Thymus (tissue), 11 donors: Measurements from ENCODE around the gene ATP2B2. TPM values are rescaled to one million over a fixed set of nuclear protein-coding genes. Genes with fewer than 3 reads are reported as not detected.

ENCODE experiments used
- DNase-seq, 9 donors: peaks; one replicate each; pipeline ENCODE4 v3.0.0-alpha.2; 2013; ENCODE audit warnings: low spot score in 9 of 9, low read depth in 6 of 9, missing footprints in 1 of 9
- H3K27ac ChIP-seq, 2 donors: one replicate each; pipeline ENCODE4 v1.5.1; 2013; ENCODE audit warnings: control low read depth in 1 of 2, low read depth in 1 of 2, low read length in 1 of 2, mild to moderate bottlenecking in 1 of 2, moderate library complexity in 1 of 2
- H3K27me3 ChIP-seq, 2 donors: one replicate each; pipeline ENCODE4 v1.5.1; 2013; ENCODE audit warnings: low read length in 1 of 2; ENCODE audit not compliant: control insufficient read depth in 2 of 2, insufficient read depth in 1 of 2
- H3K36me3 ChIP-seq, 2 donors: one replicate each; pipeline ENCODE4 v1.5.1; 2013; ENCODE audit warnings: low read length in 1 of 2, mild to moderate bottlenecking in 1 of 2, moderate library complexity in 1 of 2; ENCODE audit not compliant: control insufficient read depth in 2 of 2, insufficient read depth in 2 of 2
- H3K4me1 ChIP-seq, 2 donors: one replicate each; pipeline ENCODE4 v1.5.1; 2013; ENCODE audit warnings: low read length in 2 of 2; ENCODE audit not compliant: control insufficient read depth in 2 of 2, insufficient read depth in 2 of 2
- H3K4me3 ChIP-seq, 2 donors: one replicate each; pipeline ENCODE4 v1.5.1; 2013; ENCODE audit warnings: low read length in 2 of 2, control low read depth in 1 of 2, mild to moderate bottlenecking in 1 of 2
- H3K9me3 ChIP-seq, 2 donors: one replicate each; pipeline ENCODE4 v1.5.1; 2013; ENCODE audit warnings: low read length in 1 of 2, mild to moderate bottlenecking in 1 of 2; ENCODE audit not compliant: control insufficient read depth in 2 of 2, insufficient read depth in 1 of 2
- WGBS: extraction: QIAGEN DNeasy Blood & Tissue Kit; methylation state at CpG from one replicate; pipeline ENCODE4 v1.1.7; 2013; 5-methylcytosine and 5-hydroxymethylcytosine counted together
- polyA plus RNA-seq: library from polyadenylated mRNA; stranded (reverse); fragments of 200-250 nt; gene quantifications from one replicate; pipeline ENCODE4 v1.2.3, GENCODE V29; 2013
- total RNA-seq: library from RNA; stranded (reverse); fragments of 120-200 nt; gene quantifications from one replicate; pipeline ENCODE4 v1.2.4, GENCODE V29; 2013
- donor health status: healthy.

The ATP2B2 gene
- total and polyA plus RNA-seq, 2 donors, result 0.19 to 0.34 TPM

- 50% methylated on average over 1 of the region's 1 CpG for WGBS
- Histone ChIP-seq H3K4me3 (no peak overlapping the region), H3K27ac (no peak overlapping the region), H3K4me1 (no peaks in the 10 kb centered on the region), H3K36me3 (no peaks in the 10 kb centered on the region), H3K27me3 (peaks cover 0 to 11% of the 10 kb centered on the region in 2 donors), H3K9me3 (peaks cover 0 to under 1% of the 10 kb centered on the region in 2 donors)
- DNase-seq, result no peak
Measured at GRCh38 chr3:10465161-10465560, 40.2 kb downstream of the ATP2B2 start.

GRCh38 chr3:10463533-10464434, 41.6 kb downstream of the ATP2B2 start:
- Histone ChIP-seq H3K27me3 (peaks cover 0 to 2% of the 10 kb centered on the region in 2 donors), H3K4me3 (no peak overlapping the region), H3K36me3 (no peaks in the 10 kb centered on the region), H3K27ac (no peak overlapping the region), H3K9me3 (peaks cover 0 to 4% of the 10 kb centered on the region in 2 donors), H3K4me1 (no peaks in the 10 kb centered on the region)
- 90% methylated on average over 21 of the region's 21 CpGs for WGBS
- DNase-seq, result no peak

GRCh38 chr3:10462641-10463532, 42.5 kb downstream of the ATP2B2 start:
- DNase-seq, result no peak
- Histone ChIP-seq H3K27me3 (no peaks in the 10 kb centered on the region), H3K36me3 (no peaks in the 10 kb centered on the region), H3K27ac (no peak overlapping the region), H3K9me3 (peaks cover 0 to 4% of the 10 kb centered on the region in 2 donors), H3K4me3 (no peak overlapping the region), H3K4me1 (no peaks in the 10 kb centered on the region)
- WGBS, result 91% methylated on average over 10 of the region's 10 CpGs

DNA sequence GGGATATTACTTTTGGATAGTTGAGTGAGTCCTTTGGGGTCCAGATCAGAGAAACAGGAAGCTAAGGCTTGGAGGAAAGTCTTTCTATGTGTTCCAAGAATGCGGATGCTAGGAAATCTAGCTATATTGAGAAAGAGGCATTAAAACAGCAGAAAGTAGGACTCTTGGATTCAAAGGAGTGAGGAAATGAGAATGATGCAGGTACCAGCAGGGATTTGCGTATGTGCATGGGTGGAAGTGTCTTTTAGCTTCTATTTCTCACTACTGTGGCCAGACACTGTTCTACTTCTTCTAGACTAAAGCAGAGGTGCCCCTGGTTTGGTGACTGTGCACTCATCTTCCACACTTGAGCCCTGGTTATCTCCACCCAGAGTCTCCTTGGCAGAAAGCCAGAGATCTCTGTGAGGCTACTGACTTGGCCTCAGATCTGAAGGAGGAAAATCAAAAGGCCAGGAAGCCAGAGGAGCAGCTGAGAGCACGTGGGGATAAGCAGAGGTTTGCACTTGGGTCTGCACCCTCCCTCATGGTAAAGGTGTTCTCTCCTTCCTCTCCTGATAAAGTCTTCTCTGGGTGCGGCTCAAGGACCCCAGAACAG, 44.3 kb downstream of the ATP2B2 start:
- 71% methylated on average over 4 of the region's 4 CpGs for whole genome bisulfite sequencing
- H3K4me1 ChIP-seq, result no peaks in the 10 kb centered on the region
- H3K36me3 ChIP-seq, result no peaks in the 10 kb centered on the region
- no peak overlapping the region for H3K4me3 ChIP-seq
- no peak for DNase-seq
- H3K9me3 ChIP-seq, result peaks cover 0 to 4% of the 10 kb centered on the region in 2 donors
- H3K27ac ChIP-seq, result no peak overlapping the region
- no peaks in the 10 kb centered on the region for H3K27me3 ChIP-seq

GRCh38 chr3:10459954-10460754, 45.2 kb downstream of the ATP2B2 start:
- peak; percentile 27 to 77 (median 55) for DNase-seq
- H3K36me3 ChIP-seq, result no peaks in the 10 kb centered on the region
- H3K9me3 ChIP-seq, result peaks cover 0 to 4% of the 10 kb centered on the region in 2 donors
- H3K27ac ChIP-seq, result no peak overlapping the region
- no peaks in the 10 kb centered on the region for H3K27me3 ChIP-seq
- 44% methylated on average over 5 of the region's 5 CpGs for WGBS
- no peak overlapping the region for H3K4me3 ChIP-seq
- no peaks in the 10 kb centered on the region for H3K4me1 ChIP-seq

DNA sequence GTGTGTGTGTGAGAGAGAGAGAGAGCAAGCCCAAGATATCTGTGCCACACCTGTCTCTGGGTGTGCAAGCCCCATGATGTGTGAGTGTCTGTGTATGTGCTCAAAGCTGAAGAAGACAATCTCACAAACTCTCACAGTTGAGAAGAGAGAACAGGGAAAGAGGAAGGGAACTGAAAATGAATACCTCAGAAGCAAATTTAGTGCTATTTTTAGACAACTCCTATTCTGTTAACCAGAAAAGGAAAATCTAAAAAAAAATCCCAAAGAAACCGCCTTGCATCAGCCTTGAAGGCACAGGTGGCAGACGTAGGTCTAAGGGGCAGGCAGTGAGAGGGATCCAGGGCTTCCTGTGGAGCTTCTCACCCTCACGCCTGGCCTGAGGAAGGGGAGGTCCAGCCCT, 47.8 kb downstream of the ATP2B2 start:
- Histone ChIP-seq H3K4me1 (no peaks in the 10 kb centered on the region), H3K4me3 (no peak overlapping the region), H3K27me3 (no peaks in the 10 kb centered on the region), H3K36me3 (no peaks in the 10 kb centered on the region), H3K27ac (no peak overlapping the region), H3K9me3 (peaks cover 0 to 4% of the 10 kb centered on the region in 2 donors)
- DNase-seq, result no peak
- 27% methylated on average over 3 of the region's 3 CpGs for WGBS

GRCh38 chr3:10456981-10457380, 48.4 kb downstream of the ATP2B2 start:
- Histone ChIP-seq H3K36me3 (no peaks in the 10 kb centered on the region), H3K27me3 (no peaks in the 10 kb centered on the region), H3K27ac (no peak overlapping the region), H3K4me3 (no peak overlapping the region), H3K9me3 (peaks cover 0 to 4% of the 10 kb centered on the region in 2 donors), H3K4me1 (no peaks in the 10 kb centered on the region)
- DNase-seq, result no peak
- 73% methylated on average over 2 of the region's 2 CpGs for WGBS

- Histone ChIP-seq H3K27me3 (peaks cover 0 to 7% of the 10 kb centered on the region in 2 donors), H3K27ac (no peak overlapping the region), H3K36me3 (no peaks in the 10 kb centered on the region), H3K9me3 (peaks cover 0 to 4% of the 10 kb centered on the region in 2 donors), H3K4me3 (no peak overlapping the region), H3K4me1 (no peaks in the 10 kb centered on the region)
- DNase-seq, result no peak
Measured at GRCh38 chr3:10455545-10455914, 49.9 kb downstream of the ATP2B2 start.
